ENCODE data around the gene ASAP2.

Gene ASAP2

DNA sequence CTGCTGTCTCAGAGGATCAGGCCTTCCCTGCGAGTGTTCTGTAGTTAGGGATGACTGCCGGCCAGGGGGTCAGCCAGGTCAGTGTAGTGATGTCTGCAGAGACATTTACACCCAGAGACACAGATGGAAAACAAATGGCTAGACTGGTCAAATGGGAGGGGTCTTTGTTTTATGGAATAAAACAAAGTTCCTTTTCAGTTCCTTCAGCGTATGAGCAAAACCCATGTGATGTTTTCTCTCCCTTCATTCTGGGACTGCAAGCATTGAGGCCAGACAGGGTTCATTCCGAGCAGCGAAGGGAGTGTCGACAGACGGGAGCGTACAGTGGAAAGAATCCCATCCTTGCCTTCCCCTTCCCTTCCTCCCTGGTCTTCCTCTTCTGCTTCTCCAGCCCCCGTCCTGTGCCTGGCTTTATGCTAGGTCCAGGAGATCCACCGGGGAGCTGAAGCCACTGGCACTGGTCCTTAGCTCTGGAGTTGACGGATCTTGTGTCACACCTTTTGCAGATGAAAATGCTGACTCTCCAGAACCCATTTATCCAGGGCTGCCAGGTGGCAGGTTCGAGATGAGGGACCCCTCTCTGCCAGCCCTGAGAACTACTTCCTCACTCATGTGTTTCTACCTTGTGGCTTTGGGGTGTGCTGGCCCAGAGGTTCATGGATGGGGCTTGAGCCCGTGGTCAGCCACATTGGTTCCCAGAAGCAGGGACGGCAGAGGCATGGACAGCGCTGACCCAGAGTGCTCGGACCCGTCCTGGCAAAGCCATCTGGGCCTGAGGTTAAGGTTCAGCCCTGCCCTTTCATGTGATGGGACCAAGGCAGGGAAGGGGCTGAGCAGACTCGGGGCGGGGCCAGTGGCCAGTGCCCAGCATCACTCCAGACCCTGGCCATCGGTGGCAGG lies 192.5 kb downstream of the ASAP2 start:
- FAIRE-seq (no peak), DNase-seq (ENCODE audit: low spot score) (no peak)

DNA sequence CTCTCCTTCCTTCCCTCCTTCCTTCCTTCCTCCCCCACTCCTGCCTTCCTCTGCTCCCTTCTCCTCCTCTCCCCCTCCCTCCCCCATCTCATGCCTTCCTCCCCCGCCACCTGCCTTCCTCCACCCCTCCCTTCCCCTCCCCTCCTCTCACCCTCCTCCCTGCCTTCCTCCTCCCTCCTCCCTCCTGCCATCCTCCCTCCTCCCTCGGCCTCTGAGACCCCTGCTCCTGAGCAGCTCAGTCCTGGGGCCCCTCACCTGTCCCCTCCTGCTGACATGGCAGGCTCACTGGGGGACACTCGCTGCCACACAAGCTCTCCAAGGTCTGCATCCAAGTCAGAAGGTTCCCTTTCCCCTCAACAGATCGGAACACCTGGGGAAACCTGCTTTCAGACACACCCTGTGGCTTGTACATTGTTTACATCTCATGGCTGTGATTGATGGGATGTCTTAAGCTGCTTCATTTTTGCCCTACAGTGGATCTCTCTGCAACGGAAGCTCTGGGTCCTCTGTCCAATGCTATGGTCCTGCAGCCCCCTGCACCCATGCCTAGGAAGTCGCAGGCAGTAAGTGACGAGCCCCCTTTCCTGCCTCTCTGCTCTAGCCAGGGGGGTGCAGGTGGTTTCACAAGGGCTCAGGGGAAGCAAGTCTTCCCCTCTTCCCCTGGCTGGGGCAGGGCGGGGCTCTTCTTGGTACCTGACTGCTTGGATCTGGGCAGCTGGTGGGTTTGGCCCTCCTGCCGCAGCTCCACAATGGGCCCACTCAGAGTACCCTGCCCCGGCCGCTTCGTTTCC lies 193.9 kb downstream of the ASAP2 start:
- no peak for DNase-seq (ENCODE audit: low spot score)
- FAIRE-seq = peak; percentile 9

DNA sequence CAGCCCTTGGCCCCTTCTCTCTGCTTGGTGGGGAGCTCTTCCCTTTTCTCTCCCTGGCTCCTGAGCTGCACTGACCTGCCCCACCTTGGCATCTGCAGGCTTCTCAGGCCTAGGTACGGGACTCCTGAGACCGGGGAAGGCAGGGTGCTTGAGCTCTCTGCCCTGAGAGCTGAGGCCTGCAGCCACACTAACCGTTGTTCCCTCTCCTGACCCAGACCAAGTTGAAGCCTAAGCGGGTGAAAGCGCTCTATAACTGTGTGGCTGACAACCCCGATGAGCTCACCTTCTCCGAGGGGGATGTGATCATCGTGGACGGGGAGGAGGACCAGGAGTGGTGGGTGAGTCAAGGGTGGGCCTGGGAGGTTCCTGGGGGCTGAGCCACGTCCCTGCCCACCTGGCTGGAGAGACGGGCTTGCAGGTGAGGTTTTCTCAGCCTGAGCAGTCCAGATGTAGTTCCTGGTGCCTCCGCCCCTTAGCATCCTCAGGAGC lies 194.5 kb downstream of the ASAP2 start:
- FAIRE-seq (no peak), DNase-seq (ENCODE audit: low spot score) (no peak)

DNA sequence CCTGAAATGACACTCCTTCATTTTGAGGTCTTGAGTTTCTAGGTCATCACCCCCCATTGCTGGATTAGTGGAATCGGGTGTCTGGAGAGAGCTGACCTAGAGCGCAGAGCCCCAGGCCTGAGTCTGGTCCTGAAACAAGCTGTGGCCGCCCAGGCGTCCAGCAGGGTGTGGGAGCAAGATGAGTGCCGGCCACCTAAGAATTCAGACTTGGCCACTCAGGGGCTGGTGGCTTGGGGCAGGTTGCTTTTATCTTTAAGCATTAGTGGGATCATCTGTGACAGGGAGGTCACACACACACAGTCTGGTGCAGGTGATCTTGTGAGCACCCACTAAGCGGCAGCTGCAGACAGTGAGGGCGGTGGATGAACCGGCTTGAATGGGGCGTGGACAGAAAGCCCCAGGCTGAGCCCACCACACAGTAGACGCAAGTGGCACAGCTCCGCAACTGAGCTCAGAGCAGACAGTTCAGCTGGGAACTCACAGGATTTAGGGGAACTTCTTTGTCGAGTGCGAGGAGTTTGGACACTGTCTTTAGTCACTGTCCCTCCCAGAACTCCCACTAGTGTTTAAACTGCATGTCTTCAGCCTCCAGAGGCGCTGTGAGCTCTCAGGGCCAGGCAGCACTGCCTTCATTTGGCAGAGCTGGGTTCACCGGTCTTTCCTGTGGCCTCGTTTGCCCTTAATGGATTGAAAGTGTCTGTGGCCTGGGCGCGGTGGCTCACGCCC lies 195.2 kb downstream of the ASAP2 start:
- FAIRE-seq (no peak), DNase-seq (ENCODE audit: low spot score) (no peak)

DNA sequence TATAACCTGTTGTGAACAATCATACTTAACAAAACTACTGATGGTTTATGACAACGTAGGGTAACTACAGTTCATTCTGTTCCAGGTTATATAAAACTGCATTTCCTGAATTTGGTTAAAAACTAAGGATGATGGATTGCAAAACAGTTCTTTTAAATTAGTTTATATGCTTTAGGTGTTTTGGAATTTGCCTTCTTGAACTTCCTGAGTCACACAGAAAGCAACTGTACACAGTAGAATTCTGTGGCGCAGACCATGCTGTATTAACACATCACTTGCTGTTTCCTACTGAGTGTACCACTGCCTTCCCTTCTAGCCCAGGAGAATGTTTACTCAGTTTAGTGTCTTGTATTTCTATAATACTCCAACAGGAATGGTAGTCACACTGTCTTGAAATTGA lies 197.3 kb downstream of the ASAP2 start:
- DNase-seq (ENCODE audit: low spot score) = no peak
- no peak for FAIRE-seq

DNA sequence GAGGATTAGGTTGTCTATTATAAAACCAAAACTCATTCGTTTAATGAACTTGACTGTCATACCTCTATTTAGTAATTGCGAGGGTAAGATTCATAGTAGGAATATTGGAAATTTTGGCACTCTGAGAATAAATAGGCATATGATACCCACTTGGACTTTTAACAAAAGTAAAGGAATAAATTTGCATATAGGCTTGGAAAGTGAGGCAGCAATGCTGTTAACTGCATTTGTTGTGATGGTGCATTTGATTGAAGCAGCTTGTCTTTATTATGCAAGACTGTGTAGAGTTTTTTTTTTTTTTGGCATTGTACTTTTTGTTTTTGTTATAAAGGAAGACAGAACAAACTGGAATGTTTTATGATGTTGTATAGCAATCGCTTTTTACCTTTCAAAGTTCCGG lies 197.8 kb downstream of the ASAP2 start:
- DNase-seq (ENCODE audit: low spot score) (no peak), FAIRE-seq (no peak)

DNA sequence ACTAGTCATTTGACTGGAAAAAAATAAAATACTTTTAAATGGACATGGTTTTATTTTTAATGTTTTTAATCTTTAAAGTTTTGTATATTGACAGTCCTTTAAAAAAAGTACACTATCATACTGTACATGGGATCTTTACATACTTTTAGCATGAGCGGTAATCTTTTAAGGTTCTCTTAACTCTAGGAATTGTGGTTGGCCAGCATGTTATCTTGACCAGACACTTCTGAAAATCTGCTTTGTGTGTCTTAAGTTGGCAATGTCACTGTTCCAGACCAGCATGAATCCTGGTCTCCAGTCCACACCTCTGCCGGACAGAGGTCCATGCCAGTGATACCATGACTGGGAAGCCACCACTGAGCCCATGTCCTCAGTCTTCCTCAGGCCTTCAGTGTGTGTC lies 199.0 kb downstream of the ASAP2 start:
- FAIRE-seq (no peak), DNase-seq (ENCODE audit: low spot score) (no peak)

DNA sequence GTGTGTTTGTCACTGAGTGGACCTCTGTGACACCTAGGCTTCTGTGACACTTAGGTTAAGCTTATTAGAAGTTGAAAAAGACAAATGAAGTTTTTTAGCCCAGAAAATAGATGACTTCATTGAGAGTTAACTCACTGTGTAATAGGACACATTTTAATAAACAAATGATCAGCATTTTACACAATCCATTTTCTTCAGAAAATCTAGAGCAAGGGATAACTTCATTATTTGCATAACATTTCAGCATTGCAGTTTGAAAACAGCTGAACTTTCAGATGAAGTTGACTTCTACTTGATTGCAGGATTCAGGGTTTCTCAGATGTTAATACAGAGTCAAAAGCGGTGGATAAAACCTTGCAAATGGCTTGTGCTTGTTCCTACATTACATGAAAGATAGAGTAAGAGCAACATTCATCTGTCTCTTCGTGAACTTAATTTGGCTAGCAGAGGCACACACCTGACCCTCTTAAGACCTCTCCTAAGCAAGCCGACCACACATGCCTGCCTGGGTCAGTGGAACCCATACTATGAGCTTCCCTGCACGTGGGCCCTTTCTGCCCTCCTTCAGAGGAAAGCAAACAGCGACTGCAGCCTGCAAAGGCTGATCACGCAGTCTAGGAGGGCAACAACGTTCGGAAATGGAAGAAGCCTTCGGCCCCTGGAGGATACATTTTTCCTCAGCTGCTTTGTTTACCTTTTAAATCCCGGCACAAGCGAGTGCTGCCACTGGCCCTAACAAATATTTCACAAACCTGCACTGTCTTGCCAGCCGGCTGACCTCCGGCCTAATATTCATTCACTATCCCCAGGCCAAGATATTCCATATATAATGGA lies 200.1 kb downstream of the ASAP2 start:
- DNase-seq (ENCODE audit: low spot score) (no peak), FAIRE-seq (no peak)

DNA sequence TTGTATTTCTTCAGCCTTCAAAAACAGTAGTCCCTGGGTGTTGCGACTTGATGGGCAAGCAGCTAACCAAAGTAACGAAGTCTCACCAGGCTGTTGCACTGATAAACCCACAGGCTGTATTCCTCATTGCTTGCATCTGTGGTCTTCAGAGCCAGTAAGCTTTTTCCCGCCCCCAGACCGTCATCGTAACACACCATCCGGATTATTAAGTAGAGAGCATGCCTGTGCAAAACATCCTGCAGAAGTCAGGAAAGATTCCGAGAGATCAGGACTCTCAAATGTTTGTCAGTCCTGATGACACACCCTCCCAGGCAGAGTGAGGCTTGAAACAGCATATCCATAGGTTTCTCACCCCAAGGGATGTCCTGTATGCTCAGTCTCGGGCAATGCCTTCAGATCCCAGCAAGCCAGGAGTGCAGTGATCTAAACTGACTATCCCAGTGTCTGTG lies 200.8 kb downstream of the ASAP2 start:
- no peak for FAIRE-seq
- no peak for DNase-seq (ENCODE audit: low spot score)

DNA sequence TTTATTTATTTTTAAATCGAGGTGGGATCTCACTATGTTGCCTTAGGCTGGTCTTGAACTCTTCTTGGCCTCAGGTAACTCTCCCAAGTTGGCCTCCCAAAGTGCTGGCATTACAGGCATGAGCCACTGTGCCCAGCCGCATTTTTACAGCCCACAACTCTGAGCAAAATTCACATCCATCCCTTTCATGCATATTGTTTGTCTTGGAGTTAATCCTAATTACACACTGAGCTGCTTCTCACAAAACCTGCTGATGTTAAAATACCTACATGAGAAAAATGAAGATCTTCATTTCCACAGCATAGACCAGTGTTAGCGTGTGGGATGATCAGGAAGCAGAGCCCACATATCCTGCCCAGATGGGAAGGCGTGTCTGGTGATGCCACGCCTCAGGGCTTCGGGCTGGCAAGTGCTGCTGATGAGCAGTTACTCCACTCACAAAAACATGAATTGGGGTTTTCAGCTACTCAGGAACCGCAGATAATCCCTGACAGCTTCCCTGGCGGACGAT lies 202.1 kb downstream of the ASAP2 start:
- DNase-seq (ENCODE audit: low spot score) (no peak), FAIRE-seq (no peak)

DNA sequence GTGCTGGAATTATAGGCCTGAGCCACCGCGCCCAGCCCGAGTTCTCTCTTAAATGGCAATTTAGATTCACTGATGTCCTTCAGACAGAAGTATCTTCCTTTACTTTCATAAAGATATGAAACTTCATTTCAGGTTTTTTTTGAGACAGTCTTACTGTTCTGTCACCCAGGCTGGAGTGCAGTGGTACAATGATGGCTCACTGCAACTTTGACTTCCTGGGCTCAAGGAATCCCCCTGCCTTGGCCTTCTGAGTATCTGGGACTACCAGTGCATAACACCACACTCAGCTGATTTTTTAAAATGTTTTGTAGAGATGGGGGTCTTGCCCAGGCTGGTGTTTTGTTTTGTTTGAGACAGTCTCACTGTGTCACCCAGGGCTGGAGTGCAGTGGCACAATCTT lies 203.5 kb downstream of the ASAP2 start:
- DNase-seq (ENCODE audit: low spot score) (no peak), FAIRE-seq (no peak)

DNA sequence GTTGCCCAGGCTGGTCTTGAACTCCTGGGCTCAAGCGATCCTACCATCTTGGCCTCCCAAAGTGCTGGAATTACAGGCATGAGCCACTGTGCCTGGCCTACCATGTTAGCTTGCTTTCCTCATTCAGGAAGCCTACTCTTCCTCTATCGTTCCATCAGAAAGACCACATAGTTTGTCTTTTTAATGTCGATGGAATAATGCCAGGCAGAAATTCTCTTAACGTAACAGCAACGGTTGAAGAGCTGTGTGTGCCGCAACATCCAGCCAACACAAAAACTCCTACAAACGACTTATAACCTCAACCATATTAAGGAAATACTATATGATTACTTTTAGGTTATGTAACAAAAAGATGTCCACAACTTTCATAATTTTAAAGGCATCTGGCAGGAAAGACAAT lies 206.2 kb downstream of the ASAP2 start:
- DNase-seq (ENCODE audit: low spot score) (no peak), FAIRE-seq (no peak)

DNA sequence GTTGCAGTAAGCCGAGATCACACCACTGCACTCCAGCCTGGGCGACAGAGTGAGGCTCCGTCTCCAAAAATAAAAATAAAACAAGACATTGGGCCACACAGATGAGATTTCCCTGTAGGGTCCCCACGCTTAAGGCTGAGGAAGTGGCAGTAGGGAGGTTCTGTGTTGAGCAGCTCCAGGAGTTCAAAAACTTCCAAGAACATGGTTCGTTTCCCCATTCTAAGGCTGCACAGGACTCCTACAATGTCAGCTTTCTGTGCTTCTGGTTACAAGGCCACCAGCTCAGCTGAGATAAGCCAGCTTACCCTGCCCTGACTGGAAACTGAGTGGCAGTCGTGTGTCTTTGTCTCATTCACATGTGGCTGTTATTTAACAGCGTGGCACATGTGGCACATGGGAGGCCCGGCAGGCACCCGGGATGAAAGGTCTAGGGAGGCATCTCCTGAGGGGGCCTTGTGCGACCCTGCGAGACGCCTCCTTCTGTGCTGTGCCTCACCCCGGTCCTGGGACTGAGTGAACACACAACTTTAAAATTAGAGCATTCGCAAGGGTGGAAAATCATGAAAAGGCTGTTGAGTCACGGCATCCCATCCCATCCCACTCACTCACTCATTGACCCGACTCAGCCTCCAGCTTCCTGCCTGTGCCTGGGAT lies 209.0 kb downstream of the ASAP2 start:
- no peak for DNase-seq (ENCODE audit: low spot score)
- no peak for FAIRE-seq

DNA sequence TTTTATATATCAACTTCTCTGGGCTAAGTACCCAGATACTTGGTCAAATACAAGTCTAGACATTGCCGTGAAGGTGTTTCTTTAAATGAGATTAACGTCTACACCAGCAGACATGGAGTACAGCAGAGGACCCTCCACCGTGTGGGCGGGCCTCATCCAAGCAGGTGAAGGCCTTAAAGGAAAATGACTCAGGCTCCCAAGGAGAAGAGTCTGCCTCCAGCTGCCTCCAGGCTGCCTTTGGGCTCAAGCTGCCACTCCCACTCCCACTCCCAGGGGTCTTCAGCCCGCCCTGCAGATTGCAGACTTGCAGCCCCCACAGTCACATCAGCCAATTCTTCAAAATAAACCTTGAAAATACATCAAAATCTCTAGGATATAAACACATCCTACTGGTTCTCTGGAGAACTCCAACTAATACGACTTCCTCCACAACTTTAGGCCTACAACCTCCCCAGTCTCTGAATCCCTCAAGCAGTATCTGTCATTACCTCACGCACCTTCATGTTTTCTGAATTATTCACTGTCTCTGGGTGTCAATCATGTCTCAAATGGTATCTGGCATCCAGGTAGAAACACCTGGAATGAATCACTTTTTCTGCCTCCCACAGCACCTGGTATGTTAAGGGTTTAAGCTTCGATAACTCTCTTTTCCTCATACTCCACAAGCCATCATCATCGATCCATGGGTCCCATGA lies 209.8 kb downstream of the ASAP2 start:
- DNase-seq (ENCODE audit: low spot score) (no peak), FAIRE-seq (no peak)

DNA sequence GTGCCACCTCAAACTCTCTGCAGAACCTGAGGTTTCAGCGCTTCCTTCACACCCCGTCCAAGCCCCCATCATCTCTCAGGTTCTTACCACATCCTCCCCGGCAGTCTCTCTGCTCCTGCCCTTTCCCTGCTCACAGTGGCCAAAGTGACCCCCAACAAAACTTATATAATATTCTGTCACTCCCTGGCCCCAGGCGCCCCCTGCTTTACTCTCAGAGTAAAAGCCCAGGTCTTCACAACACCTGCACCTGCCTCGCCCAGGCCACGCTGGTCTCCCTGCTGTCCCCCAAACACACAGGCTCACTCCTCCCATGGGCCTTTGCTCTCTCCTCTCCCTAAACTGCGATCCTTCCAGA lies 210.3 kb downstream of the ASAP2 start:
- DNase-seq (ENCODE audit: low spot score) = no peak
- FAIRE-seq = no peak

DNA sequence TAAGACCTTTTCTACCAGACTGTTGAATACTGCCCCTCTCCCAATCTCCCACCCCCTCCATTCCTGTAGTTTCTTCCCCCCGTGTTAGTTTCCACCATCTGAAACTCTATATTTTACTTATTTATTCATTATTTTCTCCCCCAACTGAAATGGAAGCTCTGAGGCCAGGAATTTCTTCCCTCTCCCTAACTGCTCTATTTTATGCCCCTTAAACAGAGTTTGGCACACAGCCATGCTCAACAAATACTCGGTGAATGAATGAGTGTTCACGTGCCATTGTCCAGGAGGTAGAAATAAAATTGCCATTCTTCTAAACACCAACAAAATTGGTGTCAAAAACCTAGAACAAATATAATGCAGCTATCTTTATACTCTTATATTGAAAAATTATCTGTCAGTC lies 211.1 kb downstream of the ASAP2 start:
- DNase-seq (ENCODE audit: low spot score) = no peak
- FAIRE-seq = no peak

DNA sequence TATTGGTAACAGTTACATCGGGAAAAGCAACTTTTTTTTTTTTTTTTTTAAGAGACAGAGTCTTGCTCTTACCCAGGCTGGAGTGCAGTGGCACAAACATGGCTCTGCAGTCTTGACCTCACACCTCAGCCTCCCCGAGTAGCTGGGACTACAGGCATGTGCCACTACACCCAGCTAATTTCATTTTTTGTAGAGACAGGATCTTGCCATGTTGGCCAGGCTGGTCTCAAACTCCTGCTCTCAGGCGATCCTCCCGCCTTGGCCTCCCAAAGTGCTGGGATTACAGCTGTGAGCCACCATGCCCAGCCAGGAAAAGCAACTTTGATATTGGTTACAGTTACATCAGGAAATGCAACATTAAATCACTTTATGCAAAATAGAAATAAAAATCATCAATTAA lies 212.1 kb downstream of the ASAP2 start:
- FAIRE-seq (no peak), DNase-seq (ENCODE audit: low spot score) (no peak)

DNA sequence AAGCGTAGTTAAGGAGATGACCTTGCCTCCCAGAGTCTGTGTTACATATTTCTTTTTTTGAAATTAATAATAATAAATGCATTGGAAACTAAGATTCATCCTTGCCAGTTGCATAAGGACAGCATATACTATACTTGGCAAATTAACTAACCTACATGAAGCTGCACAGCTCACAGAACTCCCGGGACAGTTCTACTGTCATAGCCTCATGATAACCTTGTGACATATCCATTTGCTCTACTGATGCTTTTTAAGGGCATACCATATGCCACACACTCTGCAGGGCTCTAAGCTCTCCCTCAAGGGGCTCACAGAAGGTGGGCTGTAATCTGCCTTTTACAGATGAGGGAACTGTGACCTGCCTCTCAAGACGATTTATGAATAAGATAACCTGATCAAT lies 212.9 kb downstream of the ASAP2 start:
- DNase-seq (ENCODE audit: low spot score) (no peak), FAIRE-seq (no peak)

DNA sequence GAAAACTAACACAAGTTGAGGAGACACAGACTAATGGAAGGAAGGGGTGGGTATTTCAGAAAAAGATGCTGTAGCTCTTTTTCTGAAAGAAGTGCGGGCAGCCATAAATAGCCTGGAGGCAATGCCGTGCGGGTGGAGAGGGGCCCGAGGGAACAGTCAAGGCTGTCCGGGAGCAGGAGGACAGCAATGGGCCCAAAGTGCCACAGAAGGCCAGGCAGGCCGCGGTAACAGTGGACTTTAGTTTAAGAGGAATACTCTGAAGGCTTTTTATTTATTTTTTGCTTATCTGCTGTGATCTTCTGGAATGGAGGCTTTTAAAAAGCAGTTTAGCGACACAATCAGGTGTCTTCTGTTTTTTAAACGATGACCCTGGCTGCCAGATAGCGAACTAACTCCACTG lies 213.9 kb downstream of the ASAP2 start:
- DNase-seq (ENCODE audit: low spot score) = no peak
- FAIRE-seq = no peak

Measured in urothelium cell line (cell line).